Measurements from ENCODE around the gene KIF16B. TPM values are rescaled to one million over a fixed set of nuclear protein-coding genes. Genes with fewer than 3 reads are reported as not detected.

Gene KIF16B
- total and polyA plus RNA-seq, 4 donors = 5.1 to 19.7 (median 8.4) TPM

DNA sequence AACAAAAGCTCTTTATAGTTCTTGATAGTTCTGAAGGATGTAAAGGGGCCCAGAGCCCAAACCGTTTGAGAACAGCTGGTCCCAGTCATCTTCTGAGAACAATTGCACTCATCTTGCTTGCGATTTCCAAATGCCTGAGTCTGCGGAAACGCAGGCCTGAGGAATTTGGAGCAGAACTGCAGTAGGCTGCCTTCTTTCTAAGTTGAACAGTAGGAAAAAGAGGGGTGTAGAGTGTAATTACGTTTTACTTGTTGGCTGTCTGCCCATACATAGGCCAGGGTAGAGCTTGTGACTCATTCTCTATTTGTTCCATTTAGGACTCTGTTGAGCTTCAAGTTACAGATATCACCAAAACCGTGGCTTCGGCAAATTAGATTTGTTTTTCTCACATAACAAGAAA is 42.0 kb upstream of the KIF16B start:
- TF ChIP-seq, protein P1, sequence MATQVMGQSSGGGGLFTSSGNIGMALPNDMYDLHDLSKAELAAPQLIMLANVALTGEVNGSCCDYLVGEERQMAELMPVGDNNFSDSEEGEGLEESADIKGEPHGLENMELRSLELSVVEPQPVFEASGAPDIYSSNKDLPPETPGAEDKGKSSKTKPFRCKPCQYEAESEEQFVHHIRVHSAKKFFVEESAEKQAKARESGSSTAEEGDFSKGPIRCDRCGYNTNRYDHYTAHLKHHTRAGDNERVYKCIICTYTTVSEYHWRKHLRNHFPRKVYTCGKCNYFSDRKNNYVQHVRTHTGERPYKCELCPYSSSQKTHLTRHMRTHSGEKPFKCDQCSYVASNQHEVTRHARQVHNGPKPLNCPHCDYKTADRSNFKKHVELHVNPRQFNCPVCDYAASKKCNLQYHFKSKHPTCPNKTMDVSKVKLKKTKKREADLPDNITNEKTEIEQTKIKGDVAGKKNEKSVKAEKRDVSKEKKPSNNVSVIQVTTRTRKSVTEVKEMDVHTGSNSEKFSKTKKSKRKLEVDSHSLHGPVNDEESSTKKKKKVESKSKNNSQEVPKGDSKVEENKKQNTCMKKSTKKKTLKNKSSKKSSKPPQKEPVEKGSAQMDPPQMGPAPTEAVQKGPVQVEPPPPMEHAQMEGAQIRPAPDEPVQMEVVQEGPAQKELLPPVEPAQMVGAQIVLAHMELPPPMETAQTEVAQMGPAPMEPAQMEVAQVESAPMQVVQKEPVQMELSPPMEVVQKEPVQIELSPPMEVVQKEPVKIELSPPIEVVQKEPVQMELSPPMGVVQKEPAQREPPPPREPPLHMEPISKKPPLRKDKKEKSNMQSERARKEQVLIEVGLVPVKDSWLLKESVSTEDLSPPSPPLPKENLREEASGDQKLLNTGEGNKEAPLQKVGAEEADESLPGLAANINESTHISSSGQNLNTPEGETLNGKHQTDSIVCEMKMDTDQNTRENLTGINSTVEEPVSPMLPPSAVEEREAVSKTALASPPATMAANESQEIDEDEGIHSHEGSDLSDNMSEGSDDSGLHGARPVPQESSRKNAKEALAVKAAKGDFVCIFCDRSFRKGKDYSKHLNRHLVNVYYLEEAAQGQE (IDR thresholded peaks at IDR 0.05) = no peak
- peak; percentile 18 for TF ChIP-seq NR2F2 (IDR thresholded peaks at IDR 0.05)
- TF ChIP-seq EGR1 (IDR thresholded peaks at IDR 0.05; ENCODE audit: low read depth in 2 of 2) = no peak

DNA sequence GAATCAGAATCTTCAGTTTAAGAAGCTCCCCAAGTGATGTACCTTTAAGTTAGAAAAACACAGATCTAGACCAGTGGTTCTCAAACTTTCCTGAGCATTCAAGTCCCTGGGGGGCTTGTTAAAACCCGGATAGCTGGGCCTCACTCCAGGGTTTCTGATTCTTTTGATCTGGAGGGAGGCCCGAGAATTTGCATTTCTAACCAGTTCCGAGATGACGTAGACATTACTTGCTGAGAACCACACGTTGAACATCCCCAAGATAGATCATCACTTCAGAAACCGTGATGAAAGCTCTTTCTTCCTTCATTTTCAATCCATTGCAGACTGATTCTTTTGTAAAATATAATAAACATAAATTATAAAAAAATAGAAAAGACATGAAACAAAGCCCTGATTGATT is 40.7 kb upstream of the KIF16B start:
- H3K4me3 ChIP-seq (ENCODE audit: low read depth in 1 of 3, low read length in 3 of 3) = no peak overlapping the region
- H3K9me3 ChIP-seq (ENCODE audit: control insufficient read depth in 4 of 4, low read length in 3 of 4) = peaks cover 0 to 4% (median 0%) of the 10 kb centered on the region in 4 donors
- no peak overlapping the region for H3K27ac ChIP-seq (ENCODE audit: low read depth in 1 of 2, low read length in 2 of 2)
- H3K36me3 ChIP-seq (ENCODE audit: control insufficient read depth in 4 of 4, insufficient read depth in 3 of 4, low read depth in 1 of 4, low read length in 3 of 4) = no peaks in the 10 kb centered on the region
- DNase-seq (ENCODE audit: low spot score) = no peak
- H3K27me3 ChIP-seq (ENCODE audit: control insufficient read depth in 4 of 4, insufficient read depth in 4 of 4, low read length in 3 of 4) = no peaks in the 10 kb centered on the region
- peaks cover 0 to 3% (median 0%) of the 10 kb centered on the region in 4 donors for H3K4me1 ChIP-seq (ENCODE audit: control insufficient read depth in 4 of 4, insufficient read depth in 4 of 4, low read length in 3 of 4)
- H3K9ac ChIP-seq (ENCODE audit: low read depth in 1 of 2, low read length in 2 of 2) = no peak overlapping the region
- TF ChIP-seq RAD21 (IDR thresholded peaks at IDR 0.05) = no peak
- no peak for TF ChIP-seq FOXA2 (IDR thresholded peaks at IDR 0.05)
- TF ChIP-seq, protein P2, sequence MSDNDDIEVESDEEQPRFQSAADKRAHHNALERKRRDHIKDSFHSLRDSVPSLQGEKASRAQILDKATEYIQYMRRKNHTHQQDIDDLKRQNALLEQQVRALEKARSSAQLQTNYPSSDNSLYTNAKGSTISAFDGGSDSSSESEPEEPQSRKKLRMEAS (IDR thresholded peaks at IDR 0.05) = no peak
- TF ChIP-seq FOXA1 (IDR thresholded peaks at IDR 0.05) = no peak
- TF ChIP-seq NR2F2 (IDR thresholded peaks at IDR 0.05) = no peak
- TF ChIP-seq, protein P3, sequence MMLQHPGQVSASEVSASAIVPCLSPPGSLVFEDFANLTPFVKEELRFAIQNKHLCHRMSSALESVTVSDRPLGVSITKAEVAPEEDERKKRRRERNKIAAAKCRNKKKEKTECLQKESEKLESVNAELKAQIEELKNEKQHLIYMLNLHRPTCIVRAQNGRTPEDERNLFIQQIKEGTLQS (IDR thresholded peaks at IDR 0.05) = no peak
- no peak for TF ChIP-seq SP1 (IDR thresholded peaks at IDR 0.05)
- WGBS = 82% methylated on average over 6 of the region's 6 CpGs

More for the DNA sequence above, 42.0 kb upstream of the KIF16B start:
- H3K9me3 ChIP-seq (ENCODE audit: control insufficient read depth in 4 of 4, low read length in 3 of 4) = peaks cover 0 to 4% (median 0%) of the 10 kb centered on the region in 4 donors
- DNase-seq (ENCODE audit: low spot score) = no peak
- 73% methylated on average over 7 of the region's 7 CpGs for WGBS
- no peak overlapping the region for H3K9ac ChIP-seq (ENCODE audit: low read depth in 1 of 2, low read length in 2 of 2)
- no peaks in the 10 kb centered on the region for H3K36me3 ChIP-seq (ENCODE audit: control insufficient read depth in 4 of 4, insufficient read depth in 3 of 4, low read depth in 1 of 4, low read length in 3 of 4)
- H3K27ac ChIP-seq (ENCODE audit: low read depth in 1 of 2, low read length in 2 of 2) = no peak overlapping the region
- no peak overlapping the region for H3K4me3 ChIP-seq (ENCODE audit: low read depth in 1 of 3, low read length in 3 of 3)
- H3K27me3 ChIP-seq (ENCODE audit: control insufficient read depth in 4 of 4, insufficient read depth in 4 of 4, low read length in 3 of 4) = no peaks in the 10 kb centered on the region
- no peaks in the 10 kb centered on the region for H3K4me1 ChIP-seq (ENCODE audit: control insufficient read depth in 4 of 4, insufficient read depth in 4 of 4, low read length in 3 of 4)

DNA sequence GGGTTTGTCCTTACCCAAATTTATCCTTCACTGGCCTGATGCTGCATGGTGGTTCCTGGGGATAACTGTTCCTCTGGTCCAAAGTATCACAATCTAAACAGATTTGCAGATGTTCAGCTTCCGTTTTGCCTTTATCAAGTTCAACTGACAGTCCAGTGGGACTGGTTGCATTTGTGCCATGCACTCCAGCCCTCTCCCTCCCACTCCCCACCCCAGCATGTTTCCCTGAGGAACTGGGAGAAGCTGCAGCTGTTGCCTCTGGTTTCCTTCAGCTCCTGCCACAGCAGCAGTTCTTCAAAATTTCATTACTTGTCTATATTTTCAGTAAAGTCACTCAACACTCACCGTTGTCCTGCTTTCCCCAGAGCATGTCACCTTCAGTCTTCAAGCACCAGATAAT is 39.5 kb upstream of the KIF16B start:
- Histone ChIP-seq H3K36me3 (ENCODE audit: control insufficient read depth in 4 of 4, insufficient read depth in 3 of 4, low read depth in 1 of 4, low read length in 3 of 4) (no peaks in the 10 kb centered on the region), H3K27ac (ENCODE audit: low read depth in 1 of 2, low read length in 2 of 2) (no peak overlapping the region), H3K4me1 (ENCODE audit: control insufficient read depth in 4 of 4, insufficient read depth in 4 of 4, low read length in 3 of 4) (peaks cover 2 to 14% (median 11%) of the 10 kb centered on the region in 4 donors), H3K9ac (ENCODE audit: low read depth in 1 of 2, low read length in 2 of 2) (no peak overlapping the region), H3K27me3 (ENCODE audit: control insufficient read depth in 4 of 4, insufficient read depth in 4 of 4, low read length in 3 of 4) (no peaks in the 10 kb centered on the region), H3K9me3 (ENCODE audit: control insufficient read depth in 4 of 4, low read length in 3 of 4) (peaks cover 0 to 4% (median 0%) of the 10 kb centered on the region in 4 donors), H3K4me3 (ENCODE audit: low read depth in 1 of 3, low read length in 3 of 3) (no peak overlapping the region)
- DNase-seq (ENCODE audit: low spot score) = no peak
- 81% methylated on average over 2 of the region's 2 CpGs for WGBS
- TF ChIP-seq FOXA2 (IDR thresholded peaks at IDR 0.05) (no peak), TAF1 (conservative IDR thresholded peaks at IDR 0.05) (no peak), RAD21 (IDR thresholded peaks at IDR 0.05) (no peak), HNF4G (IDR thresholded peaks at IDR 0.05) (no peak), GABPA (IDR thresholded peaks at IDR 0.05 in 1 of 2, conservative IDR thresholded peaks at IDR 0.05 in 1 of 2) (no peak), FOXA1 (IDR thresholded peaks at IDR 0.05) (no peak), HNF4A (conservative IDR thresholded peaks at IDR 0.05) (no peak), NR2F2 (IDR thresholded peaks at IDR 0.05) (no peak), JUND (IDR thresholded peaks at IDR 0.05) (no peak), RXRA (IDR thresholded peaks at IDR 0.05) (no peak), SP1 (IDR thresholded peaks at IDR 0.05) (no peak), YY1 (IDR thresholded peaks at IDR 0.05) (no peak), EGR1 (IDR thresholded peaks at IDR 0.05; ENCODE audit: low read depth in 2 of 2) (no peak)
- TF ChIP-seq, protein P1 (IDR thresholded peaks at IDR 0.05) = no peak
- TF ChIP-seq, protein P2 (IDR thresholded peaks at IDR 0.05) = no peak
- TF ChIP-seq, protein P3 (IDR thresholded peaks at IDR 0.05) = no peak
- TF ChIP-seq, protein P4, sequence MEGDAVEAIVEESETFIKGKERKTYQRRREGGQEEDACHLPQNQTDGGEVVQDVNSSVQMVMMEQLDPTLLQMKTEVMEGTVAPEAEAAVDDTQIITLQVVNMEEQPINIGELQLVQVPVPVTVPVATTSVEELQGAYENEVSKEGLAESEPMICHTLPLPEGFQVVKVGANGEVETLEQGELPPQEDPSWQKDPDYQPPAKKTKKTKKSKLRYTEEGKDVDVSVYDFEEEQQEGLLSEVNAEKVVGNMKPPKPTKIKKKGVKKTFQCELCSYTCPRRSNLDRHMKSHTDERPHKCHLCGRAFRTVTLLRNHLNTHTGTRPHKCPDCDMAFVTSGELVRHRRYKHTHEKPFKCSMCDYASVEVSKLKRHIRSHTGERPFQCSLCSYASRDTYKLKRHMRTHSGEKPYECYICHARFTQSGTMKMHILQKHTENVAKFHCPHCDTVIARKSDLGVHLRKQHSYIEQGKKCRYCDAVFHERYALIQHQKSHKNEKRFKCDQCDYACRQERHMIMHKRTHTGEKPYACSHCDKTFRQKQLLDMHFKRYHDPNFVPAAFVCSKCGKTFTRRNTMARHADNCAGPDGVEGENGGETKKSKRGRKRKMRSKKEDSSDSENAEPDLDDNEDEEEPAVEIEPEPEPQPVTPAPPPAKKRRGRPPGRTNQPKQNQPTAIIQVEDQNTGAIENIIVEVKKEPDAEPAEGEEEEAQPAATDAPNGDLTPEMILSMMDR (IDR thresholded peaks at IDR 0.05; ENCODE audit: low read depth, low read length, missing input control) = no peak

All from liver (tissue), 9 donors.